ENCODE data around the gene PHAX.

Gene PHAX

GRCh38 chr5:126587551-126588390 lies 13.0 kb upstream of the PHAX start:
- no peaks in the 10 kb centered on the region for H3K36me3 ChIP-seq (ENCODE audit: control insufficient read depth, insufficient read depth, low read length)
- DNase-seq (ENCODE audit: extremely low read depth, insufficient read length), result no peak
- H3K4me3 ChIP-seq (replicated peaks; ENCODE audit: low read depth, low read length), result no peak overlapping the region
- no peaks in the 10 kb centered on the region for H3K27me3 ChIP-seq (replicated peaks; ENCODE audit: control insufficient read depth, insufficient read depth, low read length)
- no peak for TF ChIP-seq CTCF (IDR thresholded peaks at IDR 0.05; ENCODE audit: insufficient read depth, low read length, poor library complexity, severe bottlenecking)

- DNase-seq (ENCODE audit: extremely low read depth, insufficient read length), result no peak
- H3K36me3 ChIP-seq (ENCODE audit: control insufficient read depth, insufficient read depth, low read length), result no peaks in the 10 kb centered on the region
- H3K27me3 ChIP-seq (replicated peaks; ENCODE audit: control insufficient read depth, insufficient read depth, low read length), result no peaks in the 10 kb centered on the region
- no peak for TF ChIP-seq CTCF (IDR thresholded peaks at IDR 0.05; ENCODE audit: insufficient read depth, low read length, poor library complexity, severe bottlenecking)
- H3K4me3 ChIP-seq (replicated peaks; ENCODE audit: low read depth, low read length), result no peak overlapping the region
Observed at GRCh38 chr5:126589536-126590297, 11.0 kb upstream of the PHAX start.

GRCh38 chr5:126591549-126591948 lies 9.2 kb upstream of the PHAX start:
- DNase-seq (ENCODE audit: extremely low read depth, insufficient read length), result no peak
- H3K27me3 ChIP-seq (replicated peaks; ENCODE audit: control insufficient read depth, insufficient read depth, low read length), result no peaks in the 10 kb centered on the region
- no peaks in the 10 kb centered on the region for H3K36me3 ChIP-seq (ENCODE audit: control insufficient read depth, insufficient read depth, low read length)
- no peak overlapping the region for H3K4me3 ChIP-seq (replicated peaks; ENCODE audit: low read depth, low read length)
- TF ChIP-seq CTCF (IDR thresholded peaks at IDR 0.05; ENCODE audit: insufficient read depth, low read length, poor library complexity, severe bottlenecking), result no peak

- no peaks in the 10 kb centered on the region for H3K27me3 ChIP-seq (replicated peaks; ENCODE audit: control insufficient read depth, insufficient read depth, low read length)
- DNase-seq (ENCODE audit: extremely low read depth, insufficient read length), result no peak
- no peaks in the 10 kb centered on the region for H3K36me3 ChIP-seq (ENCODE audit: control insufficient read depth, insufficient read depth, low read length)
- no peak for TF ChIP-seq CTCF (IDR thresholded peaks at IDR 0.05; ENCODE audit: insufficient read depth, low read length, poor library complexity, severe bottlenecking)
- H3K4me3 ChIP-seq (replicated peaks; ENCODE audit: low read depth, low read length), result no peak within 1 kb of the TSS
Observed at GRCh38 chr5:126594748-126595485, 5.8 kb upstream of the PHAX start, which contains the start of gene ALDH7A1. Gene ALDH7A1, minus strand, starts transcription at chr5:126595219. Its CDS starts 21 bp downstream, at chr5:126595198.

- TF ChIP-seq CTCF (IDR thresholded peaks at IDR 0.05; ENCODE audit: insufficient read depth, low read length, poor library complexity, severe bottlenecking), result no peak
- Histone ChIP-seq H3K4me3 (replicated peaks; ENCODE audit: low read depth, low read length) (no peak overlapping the region), H3K27me3 (replicated peaks; ENCODE audit: control insufficient read depth, insufficient read depth, low read length) (no peaks in the 10 kb centered on the region), H3K36me3 (ENCODE audit: control insufficient read depth, insufficient read depth, low read length) (no peaks in the 10 kb centered on the region)
- no peak for DNase-seq (ENCODE audit: extremely low read depth, insufficient read length)
Observed at GRCh38 chr5:126595486-126596083, 5.2 kb upstream of the PHAX start.
